Aorta (tissue), 5 donors: ENCODE measurements around the gene KRTAP10-7. TPM values are rescaled to one million over a fixed set of nuclear protein-coding genes. Genes with fewer than 3 reads are reported as not detected.
A peak's percentile ranks its signal among the peaks of the same experiment; 100 is the strongest.
"Not testable (repeated sequence)": the region's sequence is repeated elsewhere in the genome, so short reads cannot be mapped to it uniquely, and the experiment has no call there.

Experiments
- ATAC-seq: fragments of 200-7000 bp; cut with Tn5 transposase; one replicate; pipeline ENCODE4 v1.9.1; 2022; ENCODE audit warnings: moderate library complexity; ENCODE audit not compliant: low FRiP score
- DNase-seq, 2 donors: peaks; one replicate each; pipeline ENCODE4 v3.0.0-alpha.2; 2020
- H3K27ac ChIP-seq, 2 donors: one replicate each; pipeline ENCODE4 v1.5.1; 2013; ENCODE audit warnings: low read length in 2 of 2, mild to moderate bottlenecking in 2 of 2, moderate library complexity in 2 of 2, control low read depth in 1 of 2, inconsistent platforms in 1 of 2, low read depth in 1 of 2
- H3K27me3 ChIP-seq, 2 donors: one replicate each; pipeline ENCODE4 v1.6.1; 2013; ENCODE audit warnings: control low read depth in 1 of 2, low read length in 1 of 2, mild to moderate bottlenecking in 1 of 2, moderate library complexity in 1 of 2; ENCODE audit not compliant: insufficient read depth in 2 of 2, control insufficient read depth in 1 of 2
- H3K36me3 ChIP-seq, 2 donors: one replicate each; pipeline ENCODE4 v1.6.1; 2013; ENCODE audit warnings: control low read depth in 1 of 2, low read length in 1 of 2, mild to moderate bottlenecking in 1 of 2; ENCODE audit not compliant: insufficient read depth in 2 of 2, control insufficient read depth in 1 of 2
- H3K4me1 ChIP-seq, 2 donors: one replicate each; pipeline ENCODE4 v1.6.1; 2013; ENCODE audit warnings: low read length in 2 of 2, control low read depth in 1 of 2, mild to moderate bottlenecking in 1 of 2, moderate library complexity in 1 of 2; ENCODE audit not compliant: insufficient read depth in 2 of 2, control insufficient read depth in 1 of 2
- H3K4me3 ChIP-seq, 2 donors: one replicate each; pipeline ENCODE4 v1.5.1; 2013; ENCODE audit warnings: low read length in 2 of 2, control low read depth in 1 of 2, mild to moderate bottlenecking in 1 of 2
- H3K9me3 ChIP-seq: one replicate; pipeline ENCODE4 v1.6.1; 2013; ENCODE audit warnings: mild to moderate bottlenecking, low read length; ENCODE audit not compliant: control insufficient read depth
- WGBS, 2 donors: extraction: QIAGEN DNeasy Blood & Tissue Kit; methylation state at CpG; one replicate each; pipeline ENCODE4 v1.1.7; 2013; 5-methylcytosine and 5-hydroxymethylcytosine counted together
- intact Hi-C, 2 donors: fragments of 100-400 bp; cut with DNase I; formaldehyde crosslinking; loops; one replicate each; pipeline versions ENCODE4 v1.14.2 to v1.15.0; 2022
- polyA plus RNA-seq, 2 donors: library from polyadenylated mRNA; stranded (reverse); fragments of 200-250 nt; gene quantifications; one replicate each; pipeline ENCODE4 v1.2.3, GENCODE V29; 2013
- total RNA-seq, 2 donors: library from RNA; stranded (reverse); fragmentation: NEBNext Ultra II Directional; extraction: Animal tissue kit (Norgen Biotek cat#: 25700); gene quantifications; one replicate each; pipeline ENCODE4 v1.2.1, GENCODE V29; 2021
- donor health status: healthy with polysubstance abuse.
- donor health status: Bipolar disorder and iron deficiency.
- donor health status: DM: no; HTN: no; CAD: no.
- donor health status: DM: no; HTN: no; CAD: no.
- donor health status: DM: yes; HTN: yes; CAD: no.

KRTAP10-7 gene
- total and polyA plus RNA-seq, 4 donors, result not detected

- intact Hi-C loops, result no loop called here
- H3K4me1 ChIP-seq, result no peaks in the 10 kb centered on the region
- DNase-seq, result no peak
Measured at GRCh38 chr21:44601596-44602462, 1.4 kb downstream of the KRTAP10-7 start.

DNA sequence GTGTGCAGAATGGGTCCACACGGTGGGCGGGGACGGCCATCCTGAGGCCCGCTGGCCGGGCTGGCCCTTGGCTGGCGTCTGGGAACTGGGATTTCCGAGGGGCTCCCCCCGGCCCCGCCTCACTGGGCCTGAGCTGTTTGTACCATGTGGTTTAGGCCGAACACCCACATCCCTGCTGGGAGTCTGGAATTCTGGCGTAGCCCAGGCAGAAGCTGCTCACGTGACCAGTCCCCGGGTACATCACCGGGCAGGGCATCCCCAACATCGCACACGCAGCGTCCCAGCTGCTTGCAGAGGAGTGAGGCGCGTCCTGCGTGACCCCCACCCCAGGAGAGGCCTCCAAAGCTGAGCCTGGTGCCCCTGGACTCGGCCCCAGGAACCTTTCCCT is 2.1 kb downstream of the KRTAP10-7 start:
- ATAC-seq (peak; percentile 19), DNase-seq (no peak)
- Histone ChIP-seq H3K4me3 (no peak overlapping the region), H3K36me3 (no peaks in the 10 kb centered on the region), H3K4me1 (no peaks in the 10 kb centered on the region), H3K27me3 (no peaks in the 10 kb centered on the region), H3K9me3 (peaks cover 4% of the 10 kb centered on the region), H3K27ac (no peak overlapping the region)
- intact Hi-C loops, result no loop called here
- 86 to 87% methylated on average over 20 to 21 of the region's 21 CpGs for WGBS, 2 donors

More at GRCh38 chr21:44601596-44602462, 1.4 kb downstream of the KRTAP10-7 start:
- Histone ChIP-seq H3K9me3 (peaks cover 4% of the 10 kb centered on the region), H3K27ac (no peak overlapping the region), H3K36me3 (no peaks in the 10 kb centered on the region), H3K4me3 (no peak overlapping the region), H3K27me3 (no peaks in the 10 kb centered on the region)
- 86 to 87% methylated on average over 23 of the region's 23 CpGs for WGBS, 2 donors
- ATAC-seq, result no peak

DNA sequence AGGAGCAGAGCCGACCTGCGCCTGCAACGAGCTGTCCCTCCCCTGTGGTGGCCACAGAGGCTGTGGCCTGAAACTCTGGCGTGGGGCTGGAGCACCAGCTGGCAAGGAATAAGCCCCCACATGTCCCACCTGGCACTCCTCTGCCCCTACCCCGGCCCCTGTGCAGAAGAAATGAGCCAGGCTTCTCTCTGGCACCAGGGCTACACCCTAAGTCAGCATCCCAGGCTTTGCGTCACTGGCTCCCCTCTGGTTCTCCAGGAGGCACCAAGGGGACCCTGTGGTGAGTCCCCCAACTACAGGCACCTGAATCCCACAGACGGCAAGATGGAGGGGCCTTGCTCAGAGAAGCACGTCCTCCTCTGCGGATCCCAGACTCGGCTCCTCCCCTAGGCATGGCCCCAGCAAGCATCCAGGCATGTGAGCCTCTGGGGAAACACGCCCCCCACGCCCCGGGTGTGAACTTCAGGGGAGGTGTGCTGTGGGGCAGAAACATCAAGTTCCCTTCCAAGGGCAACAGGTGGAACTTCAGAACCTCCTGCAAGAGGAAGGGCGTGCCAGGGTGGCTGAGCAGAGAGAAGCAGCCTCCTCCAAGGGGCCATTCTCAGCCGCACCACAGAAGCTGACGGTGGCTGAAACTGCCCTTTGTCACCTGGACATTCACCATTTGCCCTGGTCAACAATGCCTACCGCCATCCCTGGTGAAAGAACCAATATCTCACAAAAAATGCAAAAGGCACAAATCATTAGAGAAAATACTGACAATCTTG is 2.9 kb downstream of the KRTAP10-7 start:
- no peak for DNase-seq

GRCh38 chr21:44603911-44604310 is 3.5 kb downstream of the KRTAP10-7 start:
- H3K9me3 ChIP-seq, result peaks cover 4% of the 10 kb centered on the region
- no peaks in the 10 kb centered on the region for H3K27me3 ChIP-seq
- no peak for DNase-seq
- intact Hi-C loops, result no loop called here
- H3K27ac ChIP-seq, result no peak overlapping the region
- no peaks in the 10 kb centered on the region for H3K36me3 ChIP-seq
- no peak overlapping the region for H3K4me3 ChIP-seq
- no peak for ATAC-seq
- H3K4me1 ChIP-seq, result no peaks in the 10 kb centered on the region
- 89 to 92% methylated on average over 8 of the region's 8 CpGs for WGBS, 2 donors

More for the DNA sequence above, 2.9 kb downstream of the KRTAP10-7 start:
- no peaks in the 10 kb centered on the region for H3K27me3 ChIP-seq
- no peak overlapping the region for H3K27ac ChIP-seq
- no peak overlapping the region for H3K4me3 ChIP-seq
- intact Hi-C loops, result no loop called here
- H3K9me3 ChIP-seq, result peaks cover 4% of the 10 kb centered on the region
- H3K36me3 ChIP-seq, result no peaks in the 10 kb centered on the region
- no peaks in the 10 kb centered on the region for H3K4me1 ChIP-seq
- ATAC-seq, result no peak
- 60 to 62% methylated on average over 17 of the region's 17 CpGs for WGBS, 2 donors

- H3K27ac ChIP-seq, result no peak overlapping the region
- peaks cover 4% of the 10 kb centered on the region for H3K9me3 ChIP-seq
- 77 to 82% methylated on average over 4 of the region's 4 CpGs for WGBS, 2 donors
- H3K27me3 ChIP-seq, result no peaks in the 10 kb centered on the region
- intact Hi-C loops, result no loop called here
- H3K4me1 ChIP-seq, result no peaks in the 10 kb centered on the region
- no peak overlapping the region for H3K4me3 ChIP-seq
- DNase-seq (no peak), ATAC-seq (no peak)
- no peaks in the 10 kb centered on the region for H3K36me3 ChIP-seq
Measured at GRCh38 chr21:44606495-44606894, 6.1 kb downstream of the KRTAP10-7 start.

- H3K27ac ChIP-seq, result no peak overlapping the region
- no peaks in the 10 kb centered on the region for H3K36me3 ChIP-seq
- intact Hi-C loops, result no loop called here
- DNase-seq, result no peak
- no peaks in the 10 kb centered on the region for H3K4me1 ChIP-seq
- no peak for ATAC-seq
- peaks cover 3% of the 10 kb centered on the region for H3K9me3 ChIP-seq
- no peak overlapping the region for H3K4me3 ChIP-seq
- no peaks in the 10 kb centered on the region for H3K27me3 ChIP-seq
Measured at GRCh38 chr21:44609193-44609592, 8.8 kb downstream of the KRTAP10-7 start.

DNA sequence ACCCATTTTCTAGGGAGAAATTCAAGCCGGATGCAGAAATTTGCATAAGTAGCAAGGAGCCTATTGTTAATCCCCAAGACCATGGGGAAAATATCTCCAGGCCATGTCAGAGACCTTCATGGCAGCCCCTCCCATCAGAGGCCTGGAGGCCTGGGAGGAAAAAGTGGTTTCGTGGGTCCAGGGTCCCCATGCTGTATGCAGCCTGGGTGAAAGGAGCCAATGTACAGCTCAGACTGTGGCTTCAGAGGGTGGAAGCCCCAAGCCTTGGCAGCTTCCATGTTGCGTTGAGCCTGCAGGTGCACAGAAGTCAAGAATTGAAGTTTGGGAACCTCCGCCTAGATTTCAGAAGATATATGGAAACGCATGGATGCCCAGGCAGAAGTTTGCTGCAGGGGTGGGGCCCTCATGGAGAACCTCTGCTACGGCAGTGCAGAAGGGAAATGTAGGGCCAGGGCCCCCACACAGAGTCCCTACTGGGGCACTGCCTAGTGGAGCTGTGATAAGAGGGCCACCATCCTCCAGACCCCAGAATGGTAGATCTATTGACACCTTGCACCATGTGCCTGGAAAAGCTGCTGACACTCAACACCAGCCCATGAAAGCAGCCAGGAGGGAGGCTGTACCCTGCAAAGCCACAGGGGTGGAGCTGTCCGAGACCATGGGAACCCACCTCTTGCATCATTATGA is 9.9 kb downstream of the KRTAP10-7 start:
- H3K36me3 ChIP-seq, ATAC-seq, DNase-seq, H3K4me3 ChIP-seq, H3K27ac ChIP-seq, intact Hi-C loops, H3K4me1 ChIP-seq, H3K27me3 ChIP-seq, H3K9me3 ChIP-seq: not testable (repeated sequence)
- WGBS, 2 donors, result 94 to 97% methylated on average over 7 of the region's 7 CpGs

DNA sequence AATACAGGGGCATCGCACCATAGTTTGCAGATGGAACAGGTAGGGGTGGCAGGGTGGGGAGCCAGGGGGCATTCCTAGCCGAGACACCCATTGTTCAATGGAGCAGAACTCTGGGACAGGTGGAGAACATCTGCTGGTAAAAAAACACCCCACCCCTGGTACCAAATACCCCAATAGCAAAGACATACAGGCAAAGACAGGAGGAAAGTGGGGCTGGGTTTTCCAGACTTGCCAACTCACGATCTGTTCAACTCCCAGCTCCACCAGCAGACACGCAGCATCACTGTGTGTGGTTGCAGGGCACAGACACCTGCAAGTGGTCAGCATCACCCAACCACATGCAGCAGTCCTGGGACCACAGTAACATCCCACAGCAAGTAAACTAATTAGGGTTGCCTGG is 11.2 kb downstream of the KRTAP10-7 start:
- no peak overlapping the region for H3K4me3 ChIP-seq
- intact Hi-C loops, result no loop called here
- H3K27me3 ChIP-seq, result no peaks in the 10 kb centered on the region
- peaks cover 3% of the 10 kb centered on the region for H3K9me3 ChIP-seq
- H3K36me3 ChIP-seq, result no peaks in the 10 kb centered on the region
- no peak for DNase-seq
- WGBS, 2 donors, result 90 to 91% methylated on average over 4 of the region's 4 CpGs
- ATAC-seq, result no peak
- no peak overlapping the region for H3K27ac ChIP-seq
- no peaks in the 10 kb centered on the region for H3K4me1 ChIP-seq
